HepG2 (cell line): Measurements from ENCODE around the gene PFDN5. TPM values are rescaled to one million over a fixed set of nuclear protein-coding genes. Genes with fewer than 3 reads are reported as not detected.

Source experiments
- CREM ChIP-seq, 2 experiments: sonication (generic) in 1 of 2; formaldehyde crosslinking in 1 of 2; IDR thresholded peaks; 2 replicates each; pipeline versions ENCODE4 v1.4.0 to v1.6.1; 2016 to 2020; ENCODE audit warnings: antibody characterized with exemption in 1 of 2, mild to moderate bottlenecking in 1 of 2, missing genetic modification reagents in 1 of 2
- ELF1 ChIP-seq: sonication (generic); formaldehyde crosslinking; IDR thresholded peaks from 2 replicates; pipeline ENCODE4 v1.4.0; 2020; ENCODE audit warnings: missing genetic modification reagents
- FLYWCH1 ChIP-seq: sonication (generic); formaldehyde crosslinking; IDR thresholded peaks from 2 replicates; pipeline ENCODE4 v1.8.1; 2023; ENCODE audit warnings: mild to moderate bottlenecking, missing genetic modification reagents
- KDM1A ChIP-seq: IDR thresholded peaks from 2 replicates; pipeline ENCODE4 v1.6.1; 2016; ENCODE audit warnings: missing compliant biosample characterization
- MXD4 ChIP-seq: IDR thresholded peaks from 2 replicates; pipeline ENCODE4 v1.6.1; 2016; ENCODE audit warnings: mild to moderate bottlenecking, missing biosample characterization, missing genetic modification reagents
- SRY ChIP-seq: sonication (generic); formaldehyde crosslinking; IDR thresholded peaks from 2 replicates; pipeline ENCODE4 v1.8.0; 2022; ENCODE audit warnings: mild to moderate bottlenecking, missing genetic modification reagents
- ZNF232 ChIP-seq: sonication (generic); formaldehyde crosslinking; IDR thresholded peaks from 2 replicates; pipeline ENCODE4 v1.4.0; 2020; ENCODE audit warnings: missing genetic modification reagents, borderline replicate concordance
- ZNF235 ChIP-seq: sonication (generic); formaldehyde crosslinking; IDR thresholded peaks from 2 replicates; pipeline ENCODE4 v1.8.1; 2023; ENCODE audit warnings: mild to moderate bottlenecking, missing genetic modification reagents, borderline replicate concordance
- ZNF333 ChIP-seq: sonication (generic); formaldehyde crosslinking; IDR thresholded peaks from 2 replicates; pipeline ENCODE4 v1.4.0; 2020; ENCODE audit warnings: mild to moderate bottlenecking, missing genetic modification reagents, borderline replicate concordance
- polyA plus RNA-seq, 8 experiments: library from polyadenylated mRNA; depleted of rRNA in 3 of 8; stranded (reverse) in 7 of 8; unstranded in 1 of 8; fragments of >200 nt; fragmentation: Illumina TruSeq in 4 of 8; extraction: Trizol in 4 of 8; gene quantifications; 2 replicates each; pipeline versions ENCODE4 v1.2.1 to v1.2.3, GENCODE V29; 2011 to 2016; ENCODE audit warnings: low read depth in 4 of 8, missing spikeins in 1 of 8, mixed read lengths in 1 of 8; ENCODE audit not compliant: insufficient read depth in 1 of 8
- total RNA-seq, 5 experiments: library from RNA; depleted of rRNA; stranded (reverse); fragments of >200 nt; fragmentation: Illumina TruSeq; extraction: Trizol; gene quantifications; 2 replicates each; pipeline ENCODE4 v1.2.3, GENCODE V29; 2016; ENCODE audit warnings: low read depth in 1 of 5
- TF ChIP-seq, protein P1 (sequence below): sonication (generic); formaldehyde crosslinking; IDR thresholded peaks from 2 replicates; pipeline ENCODE4 v1.4.0; 2020; ENCODE audit warnings: missing genetic modification reagents, borderline replicate concordance
- TF ChIP-seq, protein P2 (sequence below): sonication (generic); formaldehyde crosslinking; IDR thresholded peaks from 2 replicates; pipeline ENCODE4 v1.5.0; 2020; ENCODE audit warnings: mild to moderate bottlenecking, missing genetic modification reagents, borderline replicate concordance
- TF ChIP-seq, protein P3 (sequence below): sonication (generic); formaldehyde crosslinking; IDR thresholded peaks from 2 replicates; pipeline ENCODE4 v1.4.0; 2020; ENCODE audit warnings: missing genetic modification reagents
- TF ChIP-seq, protein P4 (sequence below): sonication (generic); formaldehyde crosslinking; IDR thresholded peaks from 2 replicates; pipeline ENCODE4 v1.4.0; 2020; ENCODE audit warnings: low read depth, missing genetic modification reagents

The PFDN5 gene
- total and polyA plus RNA-seq, 2 of the 13 experiments (the other 11 are each of a cell fraction or from before 2014, with no cell fraction given), result 449 to 462 TPM

DNA sequence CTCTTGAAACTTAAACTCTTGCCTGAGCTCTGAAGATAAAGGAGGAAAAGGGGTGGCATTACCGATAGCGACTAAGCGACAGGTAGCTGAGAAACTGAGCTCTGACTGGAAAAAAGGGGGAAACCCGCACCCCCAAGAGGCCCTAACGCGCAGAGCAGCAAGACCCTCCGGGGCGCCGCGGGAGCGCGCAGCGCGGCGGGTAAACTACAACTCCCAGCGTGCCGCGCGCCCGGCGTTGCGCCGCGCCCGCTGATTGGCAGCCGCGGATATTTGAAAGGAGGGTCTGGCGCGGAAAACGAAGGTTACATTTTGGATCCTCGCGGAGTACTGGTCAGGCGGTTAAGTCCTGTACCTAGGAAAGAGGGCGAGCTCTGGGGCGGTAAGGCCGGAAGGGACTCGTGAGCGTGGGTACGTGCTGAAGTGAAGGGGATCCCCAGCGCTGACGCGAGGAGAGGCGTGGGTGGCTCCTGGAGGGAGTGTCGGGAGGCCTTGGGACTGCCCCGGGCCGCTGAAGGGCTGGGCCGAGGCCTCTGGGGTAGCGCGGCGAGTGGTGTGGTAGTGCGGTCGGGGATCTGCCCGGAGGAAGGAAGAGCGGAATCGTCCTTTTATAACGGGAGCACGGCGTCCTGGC, 27.2 kb upstream of the PFDN5 start, which contains the start of gene ESPL1 (continued):
- TF ChIP-seq, protein P1, sequence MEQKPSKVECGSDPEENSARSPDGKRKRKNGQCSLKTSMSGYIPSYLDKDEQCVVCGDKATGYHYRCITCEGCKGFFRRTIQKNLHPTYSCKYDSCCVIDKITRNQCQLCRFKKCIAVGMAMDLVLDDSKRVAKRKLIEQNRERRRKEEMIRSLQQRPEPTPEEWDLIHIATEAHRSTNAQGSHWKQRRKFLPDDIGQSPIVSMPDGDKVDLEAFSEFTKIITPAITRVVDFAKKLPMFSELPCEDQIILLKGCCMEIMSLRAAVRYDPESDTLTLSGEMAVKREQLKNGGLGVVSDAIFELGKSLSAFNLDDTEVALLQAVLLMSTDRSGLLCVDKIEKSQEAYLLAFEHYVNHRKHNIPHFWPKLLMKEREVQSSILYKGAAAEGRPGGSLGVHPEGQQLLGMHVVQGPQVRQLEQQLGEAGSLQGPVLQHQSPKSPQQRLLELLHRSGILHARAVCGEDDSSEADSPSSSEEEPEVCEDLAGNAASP (CRISPR knock-in tag), result peak; percentile 8; the same call in 1 of the 2 replicates
- TF ChIP-seq ZNF232 (CRISPR knock-in tag), result no peak
- peak; percentile 90 for TF ChIP-seq MXD4 (CRISPR knock-in tag)
- no peak for TF ChIP-seq FLYWCH1 (CRISPR knock-in tag)
- TF ChIP-seq, protein P2, sequence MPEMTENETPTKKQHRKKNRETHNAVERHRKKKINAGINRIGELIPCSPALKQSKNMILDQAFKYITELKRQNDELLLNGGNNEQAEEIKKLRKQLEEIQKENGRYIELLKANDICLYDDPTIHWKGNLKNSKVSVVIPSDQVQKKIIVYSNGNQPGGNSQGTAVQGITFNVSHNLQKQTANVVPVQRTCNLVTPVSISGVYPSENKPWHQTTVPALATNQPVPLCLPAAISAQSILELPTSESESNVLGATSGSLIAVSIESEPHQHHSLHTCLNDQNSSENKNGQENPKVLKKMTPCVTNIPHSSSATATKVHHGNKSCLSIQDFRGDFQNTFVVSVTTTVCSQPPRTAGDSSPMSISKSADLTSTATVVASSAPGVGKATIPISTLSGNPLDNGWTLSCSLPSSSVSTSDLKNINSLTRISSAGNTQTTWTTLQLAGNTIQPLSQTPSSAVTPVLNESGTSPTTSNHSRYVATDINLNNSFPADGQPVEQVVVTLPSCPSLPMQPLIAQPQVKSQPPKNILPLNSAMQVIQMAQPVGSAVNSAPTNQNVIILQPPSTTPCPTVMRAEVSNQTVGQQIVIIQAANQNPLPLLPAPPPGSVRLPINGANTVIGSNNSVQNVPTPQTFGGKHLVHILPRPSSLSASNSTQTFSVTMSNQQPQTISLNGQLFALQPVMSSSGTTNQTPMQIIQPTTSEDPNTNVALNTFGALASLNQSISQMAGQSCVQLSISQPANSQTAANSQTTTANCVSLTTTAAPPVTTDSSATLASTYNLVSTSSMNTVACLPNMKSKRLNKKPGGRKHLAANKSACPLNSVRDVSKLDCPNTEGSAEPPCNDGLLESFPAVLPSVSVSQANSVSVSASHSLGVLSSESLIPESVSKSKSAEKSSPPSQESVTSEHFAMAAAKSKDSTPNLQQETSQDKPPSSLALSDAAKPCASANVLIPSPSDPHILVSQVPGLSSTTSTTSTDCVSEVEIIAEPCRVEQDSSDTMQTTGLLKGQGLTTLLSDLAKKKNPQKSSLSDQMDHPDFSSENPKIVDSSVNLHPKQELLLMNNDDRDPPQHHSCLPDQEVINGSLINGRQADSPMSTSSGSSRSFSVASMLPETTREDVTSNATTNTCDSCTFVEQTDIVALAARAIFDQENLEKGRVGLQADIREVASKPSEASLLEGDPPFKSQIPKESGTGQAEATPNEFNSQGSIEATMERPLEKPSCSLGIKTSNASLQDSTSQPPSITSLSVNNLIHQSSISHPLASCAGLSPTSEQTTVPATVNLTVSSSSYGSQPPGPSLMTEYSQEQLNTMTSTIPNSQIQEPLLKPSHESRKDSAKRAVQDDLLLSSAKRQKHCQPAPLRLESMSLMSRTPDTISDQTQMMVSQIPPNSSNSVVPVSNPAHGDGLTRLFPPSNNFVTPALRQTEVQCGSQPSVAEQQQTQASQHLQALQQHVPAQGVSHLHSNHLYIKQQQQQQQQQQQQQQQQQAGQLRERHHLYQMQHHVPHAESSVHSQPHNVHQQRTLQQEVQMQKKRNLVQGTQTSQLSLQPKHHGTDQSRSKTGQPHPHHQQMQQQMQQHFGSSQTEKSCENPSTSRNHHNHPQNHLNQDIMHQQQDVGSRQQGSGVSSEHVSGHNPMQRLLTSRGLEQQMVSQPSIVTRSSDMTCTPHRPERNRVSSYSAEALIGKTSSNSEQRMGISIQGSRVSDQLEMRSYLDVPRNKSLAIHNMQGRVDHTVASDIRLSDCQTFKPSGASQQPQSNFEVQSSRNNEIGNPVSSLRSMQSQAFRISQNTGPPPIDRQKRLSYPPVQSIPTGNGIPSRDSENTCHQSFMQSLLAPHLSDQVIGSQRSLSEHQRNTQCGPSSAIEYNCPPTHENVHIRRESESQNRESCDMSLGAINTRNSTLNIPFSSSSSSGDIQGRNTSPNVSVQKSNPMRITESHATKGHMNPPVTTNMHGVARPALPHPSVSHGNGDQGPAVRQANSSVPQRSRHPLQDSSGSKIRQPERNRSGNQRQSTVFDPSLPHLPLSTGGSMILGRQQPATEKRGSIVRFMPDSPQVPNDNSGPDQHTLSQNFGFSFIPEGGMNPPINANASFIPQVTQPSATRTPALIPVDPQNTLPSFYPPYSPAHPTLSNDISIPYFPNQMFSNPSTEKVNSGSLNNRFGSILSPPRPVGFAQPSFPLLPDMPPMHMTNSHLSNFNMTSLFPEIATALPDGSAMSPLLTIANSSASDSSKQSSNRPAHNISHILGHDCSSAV (CRISPR knock-in tag), result no peak
- TF ChIP-seq ELF1 (CRISPR knock-in tag), result peak; percentile 43
- TF ChIP-seq, protein P3, sequence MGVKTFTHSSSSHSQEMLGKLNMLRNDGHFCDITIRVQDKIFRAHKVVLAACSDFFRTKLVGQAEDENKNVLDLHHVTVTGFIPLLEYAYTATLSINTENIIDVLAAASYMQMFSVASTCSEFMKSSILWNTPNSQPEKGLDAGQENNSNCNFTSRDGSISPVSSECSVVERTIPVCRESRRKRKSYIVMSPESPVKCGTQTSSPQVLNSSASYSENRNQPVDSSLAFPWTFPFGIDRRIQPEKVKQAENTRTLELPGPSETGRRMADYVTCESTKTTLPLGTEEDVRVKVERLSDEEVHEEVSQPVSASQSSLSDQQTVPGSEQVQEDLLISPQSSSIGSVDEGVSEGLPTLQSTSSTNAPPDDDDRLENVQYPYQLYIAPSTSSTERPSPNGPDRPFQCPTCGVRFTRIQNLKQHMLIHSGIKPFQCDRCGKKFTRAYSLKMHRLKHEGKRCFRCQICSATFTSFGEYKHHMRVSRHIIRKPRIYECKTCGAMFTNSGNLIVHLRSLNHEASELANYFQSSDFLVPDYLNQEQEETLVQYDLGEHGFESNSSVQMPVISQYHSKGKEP (CRISPR knock-in tag), result no peak
- no peak for TF ChIP-seq SRY (CRISPR knock-in tag)
- TF ChIP-seq KDM1A (CRISPR knock-in tag), result no peak
- TF ChIP-seq, protein P4, sequence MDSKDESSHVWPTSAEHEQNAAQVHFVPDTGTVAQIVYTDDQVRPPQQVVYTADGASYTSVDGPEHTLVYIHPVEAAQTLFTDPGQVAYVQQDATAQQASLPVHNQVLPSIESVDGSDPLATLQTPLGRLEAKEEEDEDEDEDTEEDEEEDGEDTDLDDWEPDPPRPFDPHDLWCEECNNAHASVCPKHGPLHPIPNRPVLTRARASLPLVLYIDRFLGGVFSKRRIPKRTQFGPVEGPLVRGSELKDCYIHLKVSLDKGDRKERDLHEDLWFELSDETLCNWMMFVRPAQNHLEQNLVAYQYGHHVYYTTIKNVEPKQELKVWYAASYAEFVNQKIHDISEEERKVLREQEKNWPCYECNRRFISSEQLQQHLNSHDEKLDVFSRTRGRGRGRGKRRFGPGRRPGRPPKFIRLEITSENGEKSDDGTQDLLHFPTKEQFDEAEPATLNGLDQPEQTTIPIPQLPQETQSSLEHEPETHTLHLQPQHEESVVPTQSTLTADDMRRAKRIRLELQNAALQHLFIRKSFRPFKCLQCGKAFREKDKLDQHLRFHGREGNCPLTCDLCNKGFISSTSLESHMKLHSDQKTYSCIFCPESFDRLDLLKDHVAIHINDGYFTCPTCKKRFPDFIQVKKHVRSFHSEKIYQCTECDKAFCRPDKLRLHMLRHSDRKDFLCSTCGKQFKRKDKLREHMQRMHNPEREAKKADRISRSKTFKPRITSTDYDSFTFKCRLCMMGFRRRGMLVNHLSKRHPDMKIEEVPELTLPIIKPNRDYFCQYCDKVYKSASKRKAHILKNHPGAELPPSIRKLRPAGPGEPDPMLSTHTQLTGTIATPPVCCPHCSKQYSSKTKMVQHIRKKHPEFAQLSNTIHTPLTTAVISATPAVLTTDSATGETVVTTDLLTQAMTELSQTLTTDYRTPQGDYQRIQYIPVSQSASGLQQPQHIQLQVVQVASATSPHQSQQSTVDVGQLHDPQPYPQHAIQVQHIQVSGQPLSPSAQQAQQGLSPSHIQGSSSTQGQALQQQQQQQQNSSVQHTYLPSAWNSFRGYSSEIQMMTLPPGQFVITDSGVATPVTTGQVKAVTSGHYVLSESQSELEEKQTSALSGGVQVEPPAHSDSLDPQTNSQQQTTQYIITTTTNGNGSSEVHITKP (CRISPR knock-in tag), result no peak
- no peak for TF ChIP-seq ZNF235 (CRISPR knock-in tag)
- TF ChIP-seq ZNF333 (CRISPR knock-in tag), result no peak
- peak; percentile 59 for TF ChIP-seq CREM (IDR thresholded peaks at IDR 0.05)
- no peak for TF ChIP-seq CREM (CRISPR knock-in tag; IDR thresholded peaks at IDR 0.05)
